Calu3 (cell line): ENCODE results near the gene PHC2. TPM values are rescaled to one million over a fixed set of nuclear protein-coding genes. Genes with fewer than 3 reads are reported as not detected.
A peak's percentile ranks its signal among the peaks of the same experiment; 100 is the strongest.

ENCODE experiments used
- BruUV-seq: library from RNA; stranded (reverse); fragments of 400-500 nt; replicated peaks from 2 replicates; lab custom pipeline; 2021; lab: Mats Ljungman, UMichigan
- CTCF ChIA-PET: fragments of 300-600 bp; sonication (Branson Sonifier 250); formaldehyde crosslinking; loops from one replicate; lab custom pipeline; 2022; ENCODE audit warnings: antibody characterized with exemption; lab: Charles Lee
- DNase-seq: peaks from one replicate; pipeline ENCODE4 v3.0.0; 2022
- H3K27ac Mint-ChIP-seq: one replicate; pipeline ENCODE4 v1.8.0; 2022; ENCODE audit warnings: mixed read lengths; ENCODE audit not compliant: unreplicated experiment
- H3K27me3 Mint-ChIP-seq: one replicate; pipeline ENCODE4 v1.8.0; 2022; ENCODE audit warnings: mixed read lengths; ENCODE audit not compliant: unreplicated experiment
- H3K36me3 Mint-ChIP-seq: one replicate; pipeline ENCODE4 v1.8.0; 2022; ENCODE audit warnings: mild to moderate bottlenecking, moderate library complexity, mixed read lengths; ENCODE audit not compliant: insufficient read depth, unreplicated experiment
- H3K4me1 Mint-ChIP-seq: one replicate; pipeline ENCODE4 v1.8.0; 2022; ENCODE audit warnings: mild to moderate bottlenecking, low read depth, mixed read lengths; ENCODE audit not compliant: unreplicated experiment
- H3K4me3 Mint-ChIP-seq: one replicate; pipeline ENCODE4 v1.8.0; 2022; ENCODE audit warnings: mild to moderate bottlenecking, low read depth, moderate library complexity, mixed read lengths; ENCODE audit not compliant: unreplicated experiment
- H3K9me3 Mint-ChIP-seq: one replicate; pipeline ENCODE4 v1.8.0; 2022; ENCODE audit warnings: low read depth, mixed read lengths; ENCODE audit not compliant: unreplicated experiment
- CTCF ChIP-seq: fragments of 200-600 bp; IDR thresholded peaks from one replicate; pipeline ENCODE4 v1.8.0; 2022; ENCODE audit warnings: antibody characterized with exemption; ENCODE audit not compliant: unreplicated experiment
- intact Hi-C: fragments of 100-400 bp; cut with micrococcal nuclease; formaldehyde crosslinking; loops from one replicate; pipeline ENCODE4 v1.10.0; 2022; ENCODE audit not compliant: unreplicated experiment
- total RNA-seq: library from RNA; stranded (reverse); gene quantifications from 2 replicates; pipeline ENCODE4 v1.2.3, GENCODE V29; 2022

PHC2 gene
- total RNA-seq, 1 experiment from 2014 or later: 59.5 TPM

GRCh38 chr1:33338440-33339211, 92.3 kb downstream of the PHC2 start:
- Mint-ChIP-seq H3K4me3 (no peak overlapping the region), H3K27me3 (no peaks in the 10 kb centered on the region), H3K36me3 (peaks cover 28% of the 10 kb centered on the region), H3K4me1 (peaks cover 61% of the 10 kb centered on the region), H3K27ac (peak overlapping the region; percentile 22), H3K9me3 (no peaks in the 10 kb centered on the region)
- BruUV-seq: no TSS peak
- no peak for TF ChIP-seq CTCF
- no peak for DNase-seq
- intact Hi-C loops: no loop called here
- CTCF ChIA-PET: no interaction called here

- Mint-ChIP-seq H3K4me3 (no peak overlapping the region), H3K36me3 (peaks cover 31% of the 10 kb centered on the region), H3K27ac (peak overlapping the region; percentile 22), H3K27me3 (no peaks in the 10 kb centered on the region), H3K9me3 (no peaks in the 10 kb centered on the region), H3K4me1 (peaks cover 66% of the 10 kb centered on the region)
- no TSS peak for BruUV-seq
- no peak for DNase-seq
- no peak for TF ChIP-seq CTCF
- intact Hi-C loops: no loop called here
- CTCF ChIA-PET: no interaction called here
Measured at GRCh38 chr1:33338048-33338439, 92.9 kb downstream of the PHC2 start.

GRCh38 chr1:33337441-33337840, 93.5 kb downstream of the PHC2 start:
- Mint-ChIP-seq H3K4me1 (peaks cover 60% of the 10 kb centered on the region), H3K27me3 (no peaks in the 10 kb centered on the region), H3K4me3 (no peak overlapping the region), H3K27ac (peak overlapping the region; percentile 22), H3K36me3 (peaks cover 33% of the 10 kb centered on the region), H3K9me3 (no peaks in the 10 kb centered on the region)
- intact Hi-C loops: no loop called here
- BruUV-seq: no TSS peak
- CTCF ChIA-PET: interaction anchor here (1.4 kb wide), 1 partner anchor 42 kb away, joined by 5 read pairs; no protein-coding TSS in a partner anchor
- no peak for TF ChIP-seq CTCF
- DNase-seq: no peak

- intact Hi-C loops: no loop called here
- Mint-ChIP-seq H3K4me3 (no peak overlapping the region), H3K36me3 (peaks cover 36% of the 10 kb centered on the region), H3K4me1 (peaks cover 51% of the 10 kb centered on the region), H3K9me3 (no peaks in the 10 kb centered on the region), H3K27ac (no peak overlapping the region), H3K27me3 (no peaks in the 10 kb centered on the region)
- DNase-seq: no peak
- CTCF ChIA-PET: interaction anchor here (1.4 kb wide), 1 partner anchor 41 kb away, joined by 5 read pairs; no protein-coding TSS in a partner anchor
- BruUV-seq: no TSS peak
- no peak for TF ChIP-seq CTCF
Measured at GRCh38 chr1:33336580-33336979, 94.3 kb downstream of the PHC2 start.
